Adrenal gland (tissue), 5 donors: ENCODE measurements around the gene ZNF622.

Source experiments
- CTCF ChIP-seq, 6 experiments: fragments of 450-650 bp in 4 of 6; fragments of 200-600 bp in 2 of 6; sonication (generic) in 1 of 6; IDR thresholded peaks; 1 replicate in 5 of 6; 2 replicates in 1 of 6; pipeline versions ENCODE4 v1.5.1 to v1.8.0; 2016 to 2021; ENCODE audit warnings: antibody characterized with exemption in 6 of 6, mild to moderate bottlenecking in 2 of 6, moderate library complexity in 1 of 6
- POLR2A ChIP-seq, 2 donors: fragments of 450-650 bp; IDR thresholded peaks; one replicate each; pipeline ENCODE4 v1.6.1; 2017; ENCODE audit warnings: antibody characterized with exemption in 2 of 2, mild to moderate bottlenecking in 2 of 2, moderate library complexity in 1 of 2
- donor health status: DM: no; HTN: no; CAD: no.

GRCh38 chr5:16464231-16464630, 1.4 kb downstream of the ZNF622 start:
- TF ChIP-seq CTCF (IDR thresholded peaks at IDR 0.05) (no peak), POLR2A (IDR thresholded peaks at IDR 0.05) (no peak)
